K562 (cell line): ENCODE measurements around the gene OVOL1. TPM values are rescaled to one million over a fixed set of nuclear protein-coding genes. Genes with fewer than 3 reads are reported as not detected.

Experiments used
- CBX5 ChIP-seq: IDR thresholded peaks from 2 replicates; pipeline ENCODE4 v1.6.1; 2014; ENCODE audit warnings: low read depth, borderline replicate concordance
- CEBPB ChIP-seq: fragments of 450-650 bp; IDR thresholded peaks from 2 replicates; pipeline ENCODE4 v1.6.1; 2016; ENCODE audit warnings: missing genetic modification characterization, missing compliant biosample characterization
- ELF1 ChIP-seq: fragments of 200-800 bp; sonication (Bioruptor generic); IDR thresholded peaks from 2 replicates; pipeline ENCODE4 v1.6.1; 2016; ENCODE audit warnings: missing genetic modification characterization, missing compliant biosample characterization
- FOXJ3 ChIP-seq: sonication (generic); formaldehyde crosslinking; IDR thresholded peaks from 2 replicates; pipeline ENCODE4 v1.4.0; 2020; ENCODE audit warnings: mild to moderate bottlenecking, missing genetic modification reagents
- FOXK1 ChIP-seq: sonication (generic); formaldehyde crosslinking; IDR thresholded peaks from 2 replicates; pipeline ENCODE4 v1.8.0; 2022; ENCODE audit warnings: missing genetic modification reagents, mild to moderate bottlenecking, borderline replicate concordance
- FUS ChIP-seq: fragments of 200-400 bp; formaldehyde crosslinking; optimal IDR thresholded peaks from 2 replicates; pipeline ENCODE3; 2017; ENCODE audit warnings: low read depth, low read length
- HDAC2 ChIP-seq: fragments of 450-650 bp; IDR thresholded peaks from 2 replicates; pipeline ENCODE4 v1.6.1; 2016; ENCODE audit warnings: mild to moderate bottlenecking
- L3MBTL2 ChIP-seq: fragments of 450-650 bp; IDR thresholded peaks from 2 replicates; pipeline ENCODE4 v1.6.1; 2016; ENCODE audit warnings: mild to moderate bottlenecking, moderate library complexity
- MEIS2 ChIP-seq: fragments of 450-650 bp; IDR thresholded peaks from 2 replicates; pipeline ENCODE4 v1.6.1; 2014; ENCODE audit warnings: mild to moderate bottlenecking; ENCODE audit not compliant: partially characterized antibody
- RBM25 ChIP-seq: fragments of 200-400 bp; formaldehyde crosslinking; IDR thresholded peaks from 2 replicates; pipeline ENCODE4 v1.6.1; 2018; ENCODE audit warnings: low read length, low read depth, moderate library complexity; ENCODE audit not compliant: severe bottlenecking
- SP1 ChIP-seq: sonication (generic); formaldehyde crosslinking; IDR thresholded peaks from 2 replicates; pipeline ENCODE4 v1.8.1; 2022; ENCODE audit warnings: mild to moderate bottlenecking, missing genetic modification reagents
- STAG1 ChIP-seq: sonication (generic); formaldehyde crosslinking; IDR thresholded peaks from 2 replicates; pipeline ENCODE4 v1.5.0; 2020; ENCODE audit warnings: missing genetic modification reagents, borderline replicate concordance
- TAL1 ChIP-seq: fragments of 450-650 bp; IDR thresholded peaks from 2 replicates; pipeline ENCODE4 v1.6.1; 2016; ENCODE audit warnings: mild to moderate bottlenecking
- TCF3 ChIP-seq: sonication (generic); formaldehyde crosslinking; IDR thresholded peaks from 2 replicates; pipeline ENCODE4 v1.4.0; 2020; ENCODE audit warnings: mild to moderate bottlenecking, missing genetic modification reagents
- ZBTB26 ChIP-seq: fragments of 450-650 bp; formaldehyde crosslinking; IDR thresholded peaks from 2 replicates; pipeline ENCODE4 v1.4.0; 2022; ENCODE audit warnings: missing genetic modification characterization
- ZFPM2 ChIP-seq: fragments of 250-450 bp; sonication (Bioruptor Pico); IDR thresholded peaks from 2 replicates; pipeline ENCODE4 v1.5.1; 2022; ENCODE audit warnings: mild to moderate bottlenecking
- ZFX ChIP-seq: sonication (generic); formaldehyde crosslinking; IDR thresholded peaks from 2 replicates; pipeline ENCODE4 v1.8.0; 2022; ENCODE audit warnings: mild to moderate bottlenecking, missing genetic modification reagents, moderate library complexity
- ZNF77 ChIP-seq: fragments of 250-450 bp; sonication (Bioruptor Pico); IDR thresholded peaks from 2 replicates; pipeline ENCODE4 v1.5.0; 2020
- polyA plus RNA-seq, 8 experiments: library from polyadenylated mRNA; depleted of rRNA in 4 of 8; stranded (reverse) in 5 of 8; unstranded in 3 of 8; fragments of >200 nt; fragmentation: Nextera tagmentation in 2 of 8; fragmentation: Illumina TruSeq in 1 of 8; extraction: Ambion mirVana in 2 of 8; extraction: Trizol in 1 of 8; gene quantifications; 2 replicates each; pipeline versions ENCODE4 v1.2.1 to v1.2.3, GENCODE V29; 2011 to 2014; ENCODE audit warnings: inconsistent platforms in 1 of 8, missing spikeins in 1 of 8
- total RNA-seq, 7 experiments: library from RNA; depleted of rRNA in 6 of 7; stranded (reverse); fragments of >200 nt in 6 of 7; fragmentation: Illumina TruSeq in 2 of 7; extraction: Trizol in 2 of 7; gene quantifications; 2 replicates each; pipeline versions ENCODE4 v1.2.1 to v1.2.3, GENCODE V29; 2011 to 2021; ENCODE audit warnings: low replicate concordance in 1 of 7
- TF ChIP-seq, protein P1 (sequence below): sonication (generic); formaldehyde crosslinking; IDR thresholded peaks from 2 replicates; pipeline ENCODE4 v1.8.0; 2023; ENCODE audit warnings: mild to moderate bottlenecking, missing genetic modification reagents
- TF ChIP-seq, protein P2 (sequence below): fragments of 250-450 bp; sonication (Bioruptor Pico); IDR thresholded peaks from 2 replicates; pipeline ENCODE4 v1.8.0; 2022; ENCODE audit warnings: inconsistent platforms
- TF ChIP-seq, protein P3 (sequence below): fragments of 250-450 bp; sonication (Bioruptor Pico); IDR thresholded peaks from 2 replicates; pipeline ENCODE4 v1.8.0; 2022; ENCODE audit warnings: moderate library complexity, mild to moderate bottlenecking, inconsistent platforms

OVOL1 gene
- total and polyA plus RNA-seq, 9 of the 15 experiments (the other 6 are each of a cell fraction or from before 2014, with no cell fraction given) = 0.09 TPM; not detected in 8

DNA sequence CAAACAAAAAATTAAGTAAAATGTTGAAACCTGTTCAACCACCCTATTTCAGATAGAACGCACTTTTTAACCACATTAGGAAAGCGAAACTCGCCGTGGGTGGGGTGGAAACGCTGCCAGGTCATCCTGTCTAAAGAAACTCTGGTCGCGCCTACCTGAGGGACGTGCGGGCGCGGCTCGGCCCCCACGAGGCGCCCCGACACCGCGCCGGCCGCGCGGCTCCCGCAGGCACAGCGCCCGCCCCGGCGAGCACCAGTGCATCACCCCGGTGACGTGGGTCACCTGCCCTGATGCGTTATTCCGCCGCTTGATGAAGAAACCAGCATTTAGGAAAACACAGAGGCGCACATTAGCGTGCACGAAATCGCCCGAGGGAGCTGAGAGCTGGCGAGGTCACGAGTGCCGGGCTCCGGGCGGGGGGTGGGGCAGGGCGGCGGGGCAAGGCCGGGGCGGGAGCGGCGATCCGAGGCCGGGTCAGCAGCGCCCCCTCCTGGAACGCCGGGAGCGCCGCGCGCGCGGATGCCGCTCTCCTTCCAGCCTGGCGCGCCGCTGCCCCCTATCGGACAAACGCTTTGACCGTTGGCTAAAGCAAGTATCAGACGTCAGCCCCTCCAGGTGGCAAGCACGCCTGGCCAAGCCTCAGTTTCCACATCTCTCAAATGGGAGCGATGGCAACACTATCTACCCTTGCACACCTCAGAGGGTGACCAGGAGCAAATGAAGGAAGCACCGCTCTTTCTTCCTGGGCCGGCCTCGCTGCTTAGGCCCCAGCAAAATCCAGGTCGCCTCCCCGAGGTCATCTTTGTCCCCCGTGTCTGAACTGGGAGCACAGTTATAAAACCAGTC is 31.2 kb downstream of the OVOL1 start (continued):
- TF ChIP-seq TAL1 (no peak), ZFPM2 (CRISPR knock-in tag) (no peak), MEIS2 (no peak), CBX5 (peak; percentile 51; the same call in 1 of the 2 replicates), TCF3 (0 out of 2 replicates have a peak, but pooled peaks have one; percentile 12), L3MBTL2 (peak; percentile 91), FOXJ3 (no peak), STAG1 (CRISPR knock-in tag) (peak; percentile 81; the same call in 1 of the 2 replicates), ZBTB26 (no peak), SP1 (peak; percentile 62; the same call in 1 of the 2 replicates), HDAC2 (peak; percentile 88), FUS (no peak), RBM25 (peak; percentile 75), FOXK1 (no peak; the same call in 1 of the 2 replicates), CEBPB (tag) (no peak), ELF1 (tag) (peak; percentile 30; the same call in 1 of the 2 replicates), ZNF77 (CRISPR knock-in tag) (no peak), ZFX (CRISPR knock-in tag) (peak; percentile 36)
- TF ChIP-seq, protein P1, sequence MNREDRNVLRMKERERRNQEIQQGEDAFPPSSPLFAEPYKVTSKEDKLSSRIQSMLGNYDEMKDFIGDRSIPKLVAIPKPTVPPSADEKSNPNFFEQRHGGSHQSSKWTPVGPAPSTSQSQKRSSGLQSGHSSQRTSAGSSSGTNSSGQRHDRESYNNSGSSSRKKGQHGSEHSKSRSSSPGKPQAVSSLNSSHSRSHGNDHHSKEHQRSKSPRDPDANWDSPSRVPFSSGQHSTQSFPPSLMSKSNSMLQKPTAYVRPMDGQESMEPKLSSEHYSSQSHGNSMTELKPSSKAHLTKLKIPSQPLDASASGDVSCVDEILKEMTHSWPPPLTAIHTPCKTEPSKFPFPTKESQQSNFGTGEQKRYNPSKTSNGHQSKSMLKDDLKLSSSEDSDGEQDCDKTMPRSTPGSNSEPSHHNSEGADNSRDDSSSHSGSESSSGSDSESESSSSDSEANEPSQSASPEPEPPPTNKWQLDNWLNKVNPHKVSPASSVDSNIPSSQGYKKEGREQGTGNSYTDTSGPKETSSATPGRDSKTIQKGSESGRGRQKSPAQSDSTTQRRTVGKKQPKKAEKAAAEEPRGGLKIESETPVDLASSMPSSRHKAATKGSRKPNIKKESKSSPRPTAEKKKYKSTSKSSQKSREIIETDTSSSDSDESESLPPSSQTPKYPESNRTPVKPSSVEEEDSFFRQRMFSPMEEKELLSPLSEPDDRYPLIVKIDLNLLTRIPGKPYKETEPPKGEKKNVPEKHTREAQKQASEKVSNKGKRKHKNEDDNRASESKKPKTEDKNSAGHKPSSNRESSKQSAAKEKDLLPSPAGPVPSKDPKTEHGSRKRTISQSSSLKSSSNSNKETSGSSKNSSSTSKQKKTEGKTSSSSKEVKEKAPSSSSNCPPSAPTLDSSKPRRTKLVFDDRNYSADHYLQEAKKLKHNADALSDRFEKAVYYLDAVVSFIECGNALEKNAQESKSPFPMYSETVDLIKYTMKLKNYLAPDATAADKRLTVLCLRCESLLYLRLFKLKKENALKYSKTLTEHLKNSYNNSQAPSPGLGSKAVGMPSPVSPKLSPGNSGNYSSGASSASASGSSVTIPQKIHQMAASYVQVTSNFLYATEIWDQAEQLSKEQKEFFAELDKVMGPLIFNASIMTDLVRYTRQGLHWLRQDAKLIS (CRISPR knock-in tag) = peak; percentile 94
- TF ChIP-seq, protein P2, sequence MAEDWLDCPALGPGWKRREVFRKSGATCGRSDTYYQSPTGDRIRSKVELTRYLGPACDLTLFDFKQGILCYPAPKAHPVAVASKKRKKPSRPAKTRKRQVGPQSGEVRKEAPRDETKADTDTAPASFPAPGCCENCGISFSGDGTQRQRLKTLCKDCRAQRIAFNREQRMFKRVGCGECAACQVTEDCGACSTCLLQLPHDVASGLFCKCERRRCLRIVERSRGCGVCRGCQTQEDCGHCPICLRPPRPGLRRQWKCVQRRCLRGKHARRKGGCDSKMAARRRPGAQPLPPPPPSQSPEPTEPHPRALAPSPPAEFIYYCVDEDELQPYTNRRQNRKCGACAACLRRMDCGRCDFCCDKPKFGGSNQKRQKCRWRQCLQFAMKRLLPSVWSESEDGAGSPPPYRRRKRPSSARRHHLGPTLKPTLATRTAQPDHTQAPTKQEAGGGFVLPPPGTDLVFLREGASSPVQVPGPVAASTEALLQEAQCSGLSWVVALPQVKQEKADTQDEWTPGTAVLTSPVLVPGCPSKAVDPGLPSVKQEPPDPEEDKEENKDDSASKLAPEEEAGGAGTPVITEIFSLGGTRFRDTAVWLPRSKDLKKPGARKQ = no peak
- TF ChIP-seq, protein P3, sequence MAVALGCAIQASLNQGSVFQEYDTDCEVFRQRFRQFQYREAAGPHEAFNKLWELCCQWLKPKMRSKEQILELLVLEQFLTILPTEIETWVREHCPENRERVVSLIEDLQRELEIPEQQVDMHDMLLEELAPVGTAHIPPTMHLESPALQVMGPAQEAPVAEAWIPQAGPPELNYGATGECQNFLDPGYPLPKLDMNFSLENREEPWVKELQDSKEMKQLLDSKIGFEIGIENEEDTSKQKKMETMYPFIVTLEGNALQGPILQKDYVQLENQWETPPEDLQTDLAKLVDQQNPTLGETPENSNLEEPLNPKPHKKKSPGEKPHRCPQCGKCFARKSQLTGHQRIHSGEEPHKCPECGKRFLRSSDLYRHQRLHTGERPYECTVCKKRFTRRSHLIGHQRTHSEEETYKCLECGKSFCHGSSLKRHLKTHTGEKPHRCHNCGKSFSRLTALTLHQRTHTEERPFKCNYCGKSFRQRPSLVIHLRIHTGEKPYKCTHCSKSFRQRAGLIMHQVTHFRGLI (CRISPR knock-in tag) = no peak
